ENCODE data around the gene SNTA1. TPM values are rescaled to one million over a fixed set of nuclear protein-coding genes. Genes with fewer than 3 reads are reported as not detected.
"Not testable (repeated sequence)": the region's sequence is repeated elsewhere in the genome, so short reads cannot be mapped to it uniquely, and the experiment has no call there.

The SNTA1 gene
- total RNA-seq, 4 donors from 2014 or later: 12.1 to 15.0 (median 14.4) TPM

- no peak for TF ChIP-seq POLR2A (IDR thresholded peaks at IDR 0.05)
- TF ChIP-seq, protein P1, sequence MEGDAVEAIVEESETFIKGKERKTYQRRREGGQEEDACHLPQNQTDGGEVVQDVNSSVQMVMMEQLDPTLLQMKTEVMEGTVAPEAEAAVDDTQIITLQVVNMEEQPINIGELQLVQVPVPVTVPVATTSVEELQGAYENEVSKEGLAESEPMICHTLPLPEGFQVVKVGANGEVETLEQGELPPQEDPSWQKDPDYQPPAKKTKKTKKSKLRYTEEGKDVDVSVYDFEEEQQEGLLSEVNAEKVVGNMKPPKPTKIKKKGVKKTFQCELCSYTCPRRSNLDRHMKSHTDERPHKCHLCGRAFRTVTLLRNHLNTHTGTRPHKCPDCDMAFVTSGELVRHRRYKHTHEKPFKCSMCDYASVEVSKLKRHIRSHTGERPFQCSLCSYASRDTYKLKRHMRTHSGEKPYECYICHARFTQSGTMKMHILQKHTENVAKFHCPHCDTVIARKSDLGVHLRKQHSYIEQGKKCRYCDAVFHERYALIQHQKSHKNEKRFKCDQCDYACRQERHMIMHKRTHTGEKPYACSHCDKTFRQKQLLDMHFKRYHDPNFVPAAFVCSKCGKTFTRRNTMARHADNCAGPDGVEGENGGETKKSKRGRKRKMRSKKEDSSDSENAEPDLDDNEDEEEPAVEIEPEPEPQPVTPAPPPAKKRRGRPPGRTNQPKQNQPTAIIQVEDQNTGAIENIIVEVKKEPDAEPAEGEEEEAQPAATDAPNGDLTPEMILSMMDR (IDR thresholded peaks at IDR 0.05): no peak
Observed at GRCh38 chr20:33459599-33459998, 16.0 kb upstream of the SNTA1 start.

GRCh38 chr20:33456916-33457642 lies 13.5 kb upstream of the SNTA1 start:
- H3K4me1 ChIP-seq, H3K27me3 ChIP-seq, H3K27ac ChIP-seq, H3K36me3 ChIP-seq, H3K9me3 ChIP-seq, H3K4me3 ChIP-seq: not testable (repeated sequence)
- DNase-seq: peak; percentile 71 to 93 (median 90)
- TF ChIP-seq, protein P1 (IDR thresholded peaks at IDR 0.05): peak; percentile 88 to 97 (median 94)

More at GRCh38 chr20:33459599-33459998, 16.0 kb upstream of the SNTA1 start:
- no peaks in the 10 kb centered on the region for H3K4me1 ChIP-seq
- H3K27me3 ChIP-seq: no peaks in the 10 kb centered on the region
- no peak overlapping the region for H3K27ac ChIP-seq
- H3K4me3 ChIP-seq: no peak overlapping the region
- H3K36me3 ChIP-seq: no peaks in the 10 kb centered on the region
- no peak for DNase-seq
- H3K9me3 ChIP-seq: no peaks in the 10 kb centered on the region

DNA sequence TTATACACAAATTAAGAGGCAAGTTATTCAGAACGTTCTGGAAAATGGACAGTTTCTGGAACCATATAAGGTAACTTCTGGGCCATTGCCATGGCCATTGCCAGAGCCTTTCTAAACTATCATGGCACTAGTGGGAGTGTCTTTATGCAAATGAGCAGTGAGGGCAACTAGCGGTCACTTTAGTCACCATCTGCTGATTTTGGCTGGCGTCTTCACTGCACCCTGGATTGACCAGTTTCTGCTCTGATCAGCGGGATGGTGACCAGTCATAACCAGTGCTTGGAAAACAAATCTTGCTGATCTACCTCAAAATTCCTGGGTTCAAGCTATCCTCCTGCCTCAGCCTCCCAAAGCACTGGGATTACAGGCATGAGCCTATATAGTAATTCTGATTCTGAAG lies 7.3 kb upstream of the SNTA1 start:
- Histone ChIP-seq H3K4me3 (no peak overlapping the region), H3K27ac (no peak overlapping the region), H3K27me3 (no peaks in the 10 kb centered on the region), H3K36me3 (no peaks in the 10 kb centered on the region), H3K9me3 (no peaks in the 10 kb centered on the region), H3K4me1 (no peaks in the 10 kb centered on the region)
- DNase-seq: no peak
- TF ChIP-seq, protein P1 (IDR thresholded peaks at IDR 0.05): no peak
- no peak for TF ChIP-seq POLR2A (IDR thresholded peaks at IDR 0.05)

DNA sequence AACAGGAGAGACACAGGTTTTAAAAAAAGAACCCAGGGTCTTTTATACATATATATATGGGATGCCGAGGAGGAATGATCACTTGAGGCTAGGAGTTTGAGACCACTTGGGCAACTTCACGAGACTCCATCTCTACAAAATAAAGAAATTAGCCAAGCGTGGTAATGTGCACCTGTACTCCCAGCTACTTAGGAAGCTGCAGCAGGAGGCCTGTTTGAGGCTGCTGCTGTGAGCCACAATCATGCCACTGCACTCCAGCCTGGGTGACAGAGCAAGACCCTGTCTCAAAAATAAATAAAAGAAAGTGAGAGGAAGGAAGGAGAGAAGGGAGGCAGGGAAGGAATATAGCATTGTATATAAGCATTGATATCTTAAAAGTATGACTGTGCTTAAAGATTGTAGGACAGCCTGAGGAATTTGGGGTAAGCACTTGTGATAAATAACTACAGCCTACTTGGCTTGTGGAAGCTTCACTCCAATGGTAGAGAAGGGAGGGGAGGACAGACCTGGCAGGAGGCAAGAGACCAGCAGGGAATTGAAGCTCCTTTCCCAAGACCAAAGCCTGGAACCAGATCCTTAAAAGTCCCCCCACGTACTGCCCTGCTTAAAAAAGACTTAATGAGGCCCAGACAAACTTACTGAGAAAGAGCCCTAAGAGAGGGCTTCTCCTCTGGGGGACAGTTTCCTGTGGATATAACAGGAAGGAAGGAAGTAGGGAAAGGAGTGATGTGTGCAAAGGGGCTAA lies 2.5 kb upstream of the SNTA1 start:
- no peak for DNase-seq
- H3K36me3 ChIP-seq: no peaks in the 10 kb centered on the region
- H3K9me3 ChIP-seq: no peaks in the 10 kb centered on the region
- no peak overlapping the region for H3K27ac ChIP-seq
- H3K27me3 ChIP-seq: no peaks in the 10 kb centered on the region
- TF ChIP-seq POLR2A (IDR thresholded peaks at IDR 0.05): no peak
- TF ChIP-seq, protein P1 (IDR thresholded peaks at IDR 0.05): no peak
- peaks cover 0 to 18% (median 3%) of the 10 kb centered on the region in 4 donors for H3K4me1 ChIP-seq
- no peak overlapping the region for H3K4me3 ChIP-seq

GRCh38 chr20:33444797-33445560 lies 1.4 kb upstream of the SNTA1 start:
- Histone ChIP-seq H3K4me1 (peaks cover 0 to 18% (median 3%) of the 10 kb centered on the region in 4 donors), H3K36me3 (no peaks in the 10 kb centered on the region), H3K9me3 (no peaks in the 10 kb centered on the region), H3K27ac (peak overlapping the region; percentile 78 to 90 (median 84)), H3K27me3 (no peaks in the 10 kb centered on the region), H3K4me3 (peak overlapping the region; percentile 81 to 97 (median 88))
- TF ChIP-seq, protein P1 (IDR thresholded peaks at IDR 0.05): peak in 4 of 6 experiments; percentile 14 to 36 (median 34)
- TF ChIP-seq POLR2A (IDR thresholded peaks at IDR 0.05): no peak
- DNase-seq: peak in 2 of 3 donors; percentile 34 to 65

Data from Peyer's patch (tissue), 4 donors.